Measurements from ENCODE around the gene FPR2. TPM values are rescaled to one million over a fixed set of nuclear protein-coding genes. Genes with fewer than 3 reads are reported as not detected.

The FPR2 gene
- total RNA-seq: not detected in 2 replicates

- Mint-ChIP-seq H3K9me3 (peaks cover 23% of the 10 kb centered on the region), H3K27me3 (ENCODE audit: insufficient read depth) (no peaks in the 10 kb centered on the region), H3K4me3 (no peak within 1 kb of the TSS), H3K36me3 (ENCODE audit: low read depth) (no peaks in the 10 kb centered on the region), H3K27ac (no peak within 1 kb of the TSS), H3K4me1 (ENCODE audit: low read depth) (no peaks in the 10 kb centered on the region)
- intact Hi-C loops (cut with micrococcal nuclease): no loop called here
- no peak for DNase-seq (ENCODE audit: low spot score)
Observed at GRCh38 chr19:51760697-51761356, at the start of gene FPR2. Gene FPR2 (plus strand): TSS chr19:51761180. CDS start chr19:51768659, 7,479 bp downstream.

GRCh38 chr19:51711702-51712101 lies 49.3 kb upstream of the FPR2 start:
- Mint-ChIP-seq H3K4me1 (ENCODE audit: low read depth) (no peaks in the 10 kb centered on the region), H3K27ac (no peak overlapping the region), H3K27me3 (ENCODE audit: insufficient read depth) (peaks cover 8% of the 10 kb centered on the region), H3K9me3 (peaks cover 6% of the 10 kb centered on the region), H3K36me3 (ENCODE audit: low read depth) (peaks cover 4% of the 10 kb centered on the region), H3K4me3 (no peak overlapping the region)
- intact Hi-C loops (cut with micrococcal nuclease): no loop called here
- no peak for DNase-seq (ENCODE audit: low spot score)

- peaks cover under 1% of the 10 kb centered on the region for H3K36me3 Mint-ChIP-seq (ENCODE audit: low read depth)
- DNase-seq (ENCODE audit: low spot score): no peak
- H3K27ac Mint-ChIP-seq: no peak overlapping the region
- H3K27me3 Mint-ChIP-seq (ENCODE audit: insufficient read depth): peaks cover 8% of the 10 kb centered on the region
- no peak overlapping the region for H3K4me3 Mint-ChIP-seq
- no peaks in the 10 kb centered on the region for H3K4me1 Mint-ChIP-seq (ENCODE audit: low read depth)
- H3K9me3 Mint-ChIP-seq: peaks cover 6% of the 10 kb centered on the region
- intact Hi-C loops (cut with micrococcal nuclease): no loop called here
Observed at GRCh38 chr19:51712461-51713081, 48.4 kb upstream of the FPR2 start.

GRCh38 chr19:51713319-51714285 lies 47.4 kb upstream of the FPR2 start:
- no peak for DNase-seq (ENCODE audit: low spot score)
- Mint-ChIP-seq H3K4me1 (ENCODE audit: low read depth) (no peaks in the 10 kb centered on the region), H3K36me3 (ENCODE audit: low read depth) (no peaks in the 10 kb centered on the region), H3K9me3 (peaks cover 6% of the 10 kb centered on the region), H3K27ac (no peak overlapping the region), H3K4me3 (no peak overlapping the region), H3K27me3 (ENCODE audit: insufficient read depth) (peaks cover 11% of the 10 kb centered on the region)
- intact Hi-C loops (cut with micrococcal nuclease): no loop called here

- H3K36me3 Mint-ChIP-seq (ENCODE audit: low read depth): no peaks in the 10 kb centered on the region
- intact Hi-C loops (cut with micrococcal nuclease): no loop called here
- no peak for DNase-seq (ENCODE audit: low spot score)
Observed at GRCh38 chr19:51714848-51715247, 46.1 kb upstream of the FPR2 start.

GRCh38 chr19:51715850-51716249 lies 45.1 kb upstream of the FPR2 start:
- H3K27ac Mint-ChIP-seq: no peak overlapping the region
- H3K4me1 Mint-ChIP-seq (ENCODE audit: low read depth): no peaks in the 10 kb centered on the region
- H3K27me3 Mint-ChIP-seq (ENCODE audit: insufficient read depth): peaks cover 16% of the 10 kb centered on the region
- H3K36me3 Mint-ChIP-seq (ENCODE audit: low read depth): no peaks in the 10 kb centered on the region
- H3K9me3 Mint-ChIP-seq: peaks cover 9% of the 10 kb centered on the region
- intact Hi-C loops (cut with micrococcal nuclease): no loop called here
- H3K4me3 Mint-ChIP-seq: no peak overlapping the region
- DNase-seq (ENCODE audit: low spot score): no peak

More at GRCh38 chr19:51714848-51715247, 46.1 kb upstream of the FPR2 start:
- Mint-ChIP-seq H3K4me1 (ENCODE audit: low read depth) (no peaks in the 10 kb centered on the region), H3K27ac (no peak overlapping the region), H3K9me3 (peaks cover 9% of the 10 kb centered on the region), H3K27me3 (ENCODE audit: insufficient read depth) (peaks cover 13% of the 10 kb centered on the region), H3K4me3 (no peak overlapping the region)

- peaks cover 13% of the 10 kb centered on the region for H3K27me3 Mint-ChIP-seq (ENCODE audit: insufficient read depth)
- no peaks in the 10 kb centered on the region for H3K36me3 Mint-ChIP-seq (ENCODE audit: low read depth)
- no peak overlapping the region for H3K4me3 Mint-ChIP-seq
- intact Hi-C loops (cut with micrococcal nuclease): no loop called here
- no peak for DNase-seq (ENCODE audit: low spot score)
- H3K27ac Mint-ChIP-seq: no peak overlapping the region
- H3K9me3 Mint-ChIP-seq: peaks cover 9% of the 10 kb centered on the region
- no peaks in the 10 kb centered on the region for H3K4me1 Mint-ChIP-seq (ENCODE audit: low read depth)
Observed at GRCh38 chr19:51716925-51717324, 44.1 kb upstream of the FPR2 start.

- intact Hi-C loops (cut with micrococcal nuclease): no loop called here
- H3K4me1 Mint-ChIP-seq (ENCODE audit: low read depth): no peaks in the 10 kb centered on the region
- no peaks in the 10 kb centered on the region for H3K36me3 Mint-ChIP-seq (ENCODE audit: low read depth)
- H3K27ac Mint-ChIP-seq: no peak overlapping the region
- peaks cover 16% of the 10 kb centered on the region for H3K27me3 Mint-ChIP-seq (ENCODE audit: insufficient read depth)
- H3K4me3 Mint-ChIP-seq: no peak overlapping the region
- DNase-seq (ENCODE audit: low spot score): no peak
- H3K9me3 Mint-ChIP-seq: peaks cover 9% of the 10 kb centered on the region
Observed at GRCh38 chr19:51719251-51719988, 41.6 kb upstream of the FPR2 start.

- no peak overlapping the region for H3K27ac Mint-ChIP-seq
- peaks cover 3% of the 10 kb centered on the region for H3K9me3 Mint-ChIP-seq
- DNase-seq (ENCODE audit: low spot score): no peak
- no peaks in the 10 kb centered on the region for H3K36me3 Mint-ChIP-seq (ENCODE audit: low read depth)
- H3K27me3 Mint-ChIP-seq (ENCODE audit: insufficient read depth): peaks cover 16% of the 10 kb centered on the region
- H3K4me1 Mint-ChIP-seq (ENCODE audit: low read depth): no peaks in the 10 kb centered on the region
- H3K4me3 Mint-ChIP-seq: no peak overlapping the region
- intact Hi-C loops (cut with micrococcal nuclease): no loop called here
Observed at GRCh38 chr19:51721905-51722304, 39.1 kb upstream of the FPR2 start.

- no peaks in the 10 kb centered on the region for H3K36me3 Mint-ChIP-seq (ENCODE audit: low read depth)
- intact Hi-C loops (cut with micrococcal nuclease): no loop called here
Observed at GRCh38 chr19:51722492-51722891, 38.5 kb upstream of the FPR2 start.

GRCh38 chr19:51724543-51724942 lies 36.4 kb upstream of the FPR2 start:
- Mint-ChIP-seq H3K36me3 (ENCODE audit: low read depth) (no peaks in the 10 kb centered on the region), H3K9me3 (peaks cover 3% of the 10 kb centered on the region), H3K4me1 (ENCODE audit: low read depth) (no peaks in the 10 kb centered on the region), H3K27ac (no peak overlapping the region), H3K27me3 (ENCODE audit: insufficient read depth) (peaks cover 9% of the 10 kb centered on the region), H3K4me3 (no peak overlapping the region)
- DNase-seq (ENCODE audit: low spot score): no peak
- intact Hi-C loops (cut with micrococcal nuclease): no loop called here

More at GRCh38 chr19:51722492-51722891, 38.5 kb upstream of the FPR2 start:
- Mint-ChIP-seq H3K4me1 (ENCODE audit: low read depth) (no peaks in the 10 kb centered on the region), H3K9me3 (peaks cover 3% of the 10 kb centered on the region), H3K4me3 (no peak overlapping the region), H3K27me3 (ENCODE audit: insufficient read depth) (peaks cover 16% of the 10 kb centered on the region), H3K27ac (no peak overlapping the region)
- no peak for DNase-seq (ENCODE audit: low spot score)

GRCh38 chr19:51726049-51726448 lies 34.9 kb upstream of the FPR2 start:
- H3K27me3 Mint-ChIP-seq (ENCODE audit: insufficient read depth): peaks cover 3% of the 10 kb centered on the region
- intact Hi-C loops (cut with micrococcal nuclease): no loop called here
- no peak overlapping the region for H3K4me3 Mint-ChIP-seq

More at GRCh38 chr19:51726049-51726448, 34.9 kb upstream of the FPR2 start:
- H3K4me1 Mint-ChIP-seq (ENCODE audit: low read depth): no peaks in the 10 kb centered on the region
- H3K36me3 Mint-ChIP-seq (ENCODE audit: low read depth): no peaks in the 10 kb centered on the region
- H3K27ac Mint-ChIP-seq: no peak overlapping the region
- H3K9me3 Mint-ChIP-seq: peaks cover 7% of the 10 kb centered on the region
- DNase-seq (ENCODE audit: low spot score): no peak

Data from activated T-helper 1 cell treated with anti-CD3 and anti-CD28 coated beads, Interleukin-12 subunit alpha, Interleukin-12 subunit beta, Interleukin-2, Interleukin-4 antibody, amounts not matched to agents 30 ng/mL and 10 ng/mL and 1 ng/mL, durations not matched to agents 14 hours and 24 hours and 36 hours (primary cell).